Measurements from ENCODE around the gene SPAG6. TPM values are rescaled to one million over a fixed set of nuclear protein-coding genes. Genes with fewer than 3 reads are reported as not detected.

The SPAG6 gene
- total RNA-seq, 1 experiment from 2014 or later, result not detected

- no peak for DNase-seq (ENCODE audit: low read depth)
These were observed 23.2 kb upstream of the SPAG6 start for GRCh38 chr10:22321924-22322640.

- DNase-seq (ENCODE audit: low read depth), result no peak
These were observed 22.6 kb upstream of the SPAG6 start for GRCh38 chr10:22322641-22323160.

GRCh38 chr10:22323538-22324305 is 21.6 kb upstream of the SPAG6 start:
- DNase-seq (ENCODE audit: low read depth), result no peak

DNA sequence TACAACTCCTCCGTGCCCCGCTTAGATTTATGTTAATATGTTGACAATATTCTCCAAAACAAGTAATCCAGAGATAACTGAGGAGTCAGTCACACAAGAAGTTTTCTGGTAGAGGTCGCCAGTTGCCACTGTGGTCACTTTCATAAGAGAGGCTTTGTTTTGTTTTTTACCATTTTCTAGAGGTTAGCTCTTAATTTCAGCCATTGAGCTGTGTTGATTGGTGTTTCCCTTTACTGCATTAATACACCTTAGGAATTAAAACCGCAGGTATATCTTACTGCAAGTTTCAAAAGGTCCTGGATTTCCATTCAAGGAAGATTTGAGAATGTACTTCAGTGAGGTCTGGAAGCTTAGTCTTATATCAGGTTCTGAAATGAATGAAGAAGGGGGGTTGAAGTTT is 20.9 kb upstream of the SPAG6 start:
- no peak for DNase-seq (ENCODE audit: low read depth)

GRCh38 chr10:22324893-22325271 is 20.4 kb upstream of the SPAG6 start:
- no peak for DNase-seq (ENCODE audit: low read depth)

DNA sequence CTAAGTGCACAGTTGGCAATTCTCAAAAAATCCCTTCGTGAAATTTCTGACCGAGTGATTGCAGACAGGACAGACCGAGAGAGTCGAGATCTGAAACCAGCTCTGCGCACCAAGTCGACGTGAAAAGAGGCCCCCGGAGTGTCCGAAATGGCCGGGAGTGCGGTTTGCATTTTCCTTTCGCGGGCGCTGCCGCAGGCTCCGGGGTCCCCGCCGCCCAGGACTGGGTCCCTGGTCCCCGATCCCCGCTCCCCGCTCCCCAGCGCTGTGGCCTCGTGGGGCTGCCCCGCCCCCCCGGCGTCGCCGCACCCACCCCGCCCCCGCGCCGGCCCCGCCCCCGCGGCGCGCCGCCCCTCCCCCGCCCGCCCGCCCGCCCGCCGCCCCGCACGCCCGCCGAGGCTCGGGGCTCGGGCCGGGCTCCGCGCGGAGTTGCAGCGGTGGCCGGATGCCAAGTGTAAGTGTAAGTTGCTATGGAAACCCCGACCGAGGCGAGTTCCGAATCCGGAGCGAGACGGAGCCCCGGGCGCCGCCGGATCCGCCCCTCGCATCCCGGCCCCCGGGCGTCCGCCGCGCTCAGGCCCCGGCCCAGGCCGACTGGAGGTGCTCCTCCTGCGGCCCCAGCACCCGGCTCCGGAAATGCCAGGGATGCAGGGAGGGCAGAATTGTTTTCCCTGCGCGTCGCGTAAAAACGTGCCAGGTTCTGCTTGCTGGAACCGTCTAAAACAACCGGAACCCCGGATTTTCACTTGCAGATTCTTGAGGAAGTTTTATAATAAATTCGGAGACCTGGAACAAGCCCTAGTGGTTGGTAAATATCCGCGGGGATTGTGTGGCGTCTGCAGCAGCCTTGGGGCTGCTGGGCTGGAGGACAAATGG is 19.8 kb upstream of the SPAG6 start:
- peak; percentile 84 for DNase-seq (ENCODE audit: low read depth)

DNA sequence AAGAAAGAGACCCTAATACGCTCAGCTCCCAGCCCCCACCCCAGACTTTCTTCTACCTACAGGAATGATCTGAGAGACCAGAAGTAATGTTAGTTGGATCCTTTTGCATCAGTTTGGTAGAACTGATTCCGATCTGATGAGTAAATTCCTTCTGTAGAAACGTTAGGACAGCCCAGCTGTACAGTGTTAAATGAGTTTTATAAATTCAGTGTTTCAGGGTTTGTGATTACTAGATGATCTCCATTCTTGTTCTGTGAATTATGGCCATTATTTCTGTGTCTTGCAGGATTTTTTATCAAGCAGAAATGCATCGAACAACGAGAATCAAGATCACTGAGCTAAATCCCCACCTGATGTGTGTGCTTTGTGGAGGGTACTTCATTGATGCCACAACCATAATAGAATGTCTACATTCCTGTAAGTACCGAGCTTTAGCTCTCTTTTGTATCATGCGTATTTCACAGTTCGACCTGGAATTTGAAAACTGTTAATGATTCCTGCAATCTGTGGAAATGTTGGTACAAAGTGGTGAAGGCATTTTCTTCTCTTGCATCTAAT is 19.1 kb upstream of the SPAG6 start:
- no peak for DNase-seq (ENCODE audit: low read depth)

DNA sequence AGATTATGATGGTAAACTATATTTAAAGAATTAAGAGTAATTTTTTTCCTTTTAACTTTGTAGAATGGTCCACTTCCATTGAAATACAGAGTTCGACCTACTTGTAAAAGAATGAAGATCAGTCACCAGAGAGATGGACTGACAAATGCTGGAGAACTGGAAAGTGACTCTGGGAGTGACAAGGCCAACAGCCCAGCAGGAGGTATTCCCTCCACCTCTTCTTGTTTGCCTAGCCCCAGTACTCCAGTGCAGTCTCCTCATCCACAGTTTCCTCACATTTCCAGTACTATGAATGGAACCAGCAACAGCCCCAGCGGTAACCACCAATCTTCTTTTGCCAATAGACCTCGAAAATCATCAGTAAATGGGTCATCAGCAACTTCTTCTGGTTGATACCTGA is 16.1 kb upstream of the SPAG6 start:
- no peak for DNase-seq (ENCODE audit: low read depth)

GRCh38 chr10:22332116-22332692 is 13.1 kb upstream of the SPAG6 start:
- DNase-seq (ENCODE audit: low read depth), result no peak

DNA sequence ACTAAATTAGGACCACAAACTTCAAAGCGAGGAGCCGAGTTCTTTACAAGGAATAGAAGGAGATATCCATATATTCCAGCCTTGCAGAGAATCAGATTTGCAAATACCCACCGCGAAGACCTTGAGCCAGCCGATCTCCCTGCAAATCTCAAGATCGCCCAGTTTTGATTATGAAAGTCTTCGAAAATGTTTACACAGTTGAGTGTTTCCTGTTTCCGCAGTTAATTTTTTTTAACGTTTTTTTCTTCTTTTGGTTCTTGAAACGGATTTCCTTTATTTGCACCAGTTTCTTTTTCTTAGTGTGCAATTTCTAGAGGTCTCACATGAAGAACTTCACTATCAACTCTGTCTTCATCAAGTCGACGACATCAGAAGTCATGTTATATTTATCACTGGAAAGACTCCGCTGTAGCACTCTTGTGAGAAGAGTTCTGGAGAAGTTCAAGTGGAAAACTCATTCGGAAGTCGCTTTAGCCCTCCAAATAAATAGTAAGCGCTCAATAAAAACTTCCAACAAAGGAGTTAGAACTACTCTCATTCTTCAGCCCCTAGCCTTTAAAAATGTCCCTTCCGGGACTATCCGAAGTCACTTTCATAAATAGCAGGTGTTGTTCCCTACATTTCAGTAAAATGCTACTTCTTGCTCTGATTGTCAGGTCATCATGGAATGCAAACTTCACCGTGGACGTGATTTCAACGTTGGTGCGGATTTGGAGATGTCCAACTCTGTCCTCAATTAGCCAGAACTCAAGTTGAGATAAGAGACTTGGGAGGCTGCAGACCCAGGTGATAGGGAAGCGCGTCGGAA is 11.9 kb upstream of the SPAG6 start:
- no peak for DNase-seq (ENCODE audit: low read depth)

DNA sequence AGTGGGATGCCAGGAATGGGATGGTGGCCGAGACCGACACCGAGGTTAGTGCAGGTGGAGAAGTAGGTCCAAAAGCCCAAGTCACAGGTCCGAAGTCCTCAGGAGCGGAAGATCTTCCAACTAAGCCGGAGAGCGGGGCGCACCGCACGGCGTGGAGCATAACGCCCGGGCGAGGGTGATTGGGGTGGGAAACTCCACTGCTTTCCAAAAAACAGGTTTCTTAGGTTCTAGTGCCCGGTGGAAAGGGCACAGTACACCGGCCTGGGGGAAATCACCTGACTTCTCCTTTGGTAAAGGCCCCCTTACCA is 11.4 kb upstream of the SPAG6 start:
- no peak for DNase-seq (ENCODE audit: low read depth)

GRCh38 chr10:22334414-22335172 is 10.7 kb upstream of the SPAG6 start:
- DNase-seq (ENCODE audit: low read depth), result no peak

DNA sequence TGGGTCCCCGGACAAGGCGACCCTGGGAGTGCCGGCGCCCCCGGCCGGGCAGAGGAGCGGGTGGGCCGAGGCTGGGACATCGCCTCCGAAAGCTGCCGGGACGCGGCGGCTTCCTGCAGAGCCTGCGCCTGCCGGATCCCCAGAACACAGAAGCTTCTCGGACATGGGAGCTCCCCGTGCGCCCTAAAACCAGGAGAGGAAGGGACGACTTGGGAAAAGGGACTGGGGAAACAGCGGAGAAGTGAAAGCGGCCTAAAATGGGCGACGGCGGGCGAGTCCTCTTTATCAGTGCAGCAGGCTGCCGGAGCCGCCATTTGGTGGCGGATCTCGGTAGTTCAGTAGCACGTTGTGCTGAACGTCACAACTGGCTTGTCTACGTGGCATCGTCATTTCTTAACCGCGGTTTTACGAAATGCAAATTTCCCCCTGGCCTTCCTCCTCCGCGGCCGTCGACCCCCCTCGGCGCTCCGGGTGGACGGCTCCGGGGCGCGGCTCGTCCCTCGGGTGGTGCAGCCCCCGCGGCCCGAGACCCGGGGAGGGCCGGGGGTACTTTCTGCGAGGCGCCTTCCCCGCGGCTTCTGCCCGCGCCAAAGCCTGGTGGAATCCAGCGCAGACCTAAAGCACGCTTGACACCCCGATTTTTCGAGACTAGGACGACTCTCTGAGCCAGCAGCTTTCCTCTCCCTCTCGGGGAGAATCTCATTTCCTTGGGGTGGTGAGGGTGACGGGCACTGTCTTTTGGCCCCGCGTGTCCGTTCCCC is 9.9 kb upstream of the SPAG6 start:
- DNase-seq (ENCODE audit: low read depth), result no peak

DNA sequence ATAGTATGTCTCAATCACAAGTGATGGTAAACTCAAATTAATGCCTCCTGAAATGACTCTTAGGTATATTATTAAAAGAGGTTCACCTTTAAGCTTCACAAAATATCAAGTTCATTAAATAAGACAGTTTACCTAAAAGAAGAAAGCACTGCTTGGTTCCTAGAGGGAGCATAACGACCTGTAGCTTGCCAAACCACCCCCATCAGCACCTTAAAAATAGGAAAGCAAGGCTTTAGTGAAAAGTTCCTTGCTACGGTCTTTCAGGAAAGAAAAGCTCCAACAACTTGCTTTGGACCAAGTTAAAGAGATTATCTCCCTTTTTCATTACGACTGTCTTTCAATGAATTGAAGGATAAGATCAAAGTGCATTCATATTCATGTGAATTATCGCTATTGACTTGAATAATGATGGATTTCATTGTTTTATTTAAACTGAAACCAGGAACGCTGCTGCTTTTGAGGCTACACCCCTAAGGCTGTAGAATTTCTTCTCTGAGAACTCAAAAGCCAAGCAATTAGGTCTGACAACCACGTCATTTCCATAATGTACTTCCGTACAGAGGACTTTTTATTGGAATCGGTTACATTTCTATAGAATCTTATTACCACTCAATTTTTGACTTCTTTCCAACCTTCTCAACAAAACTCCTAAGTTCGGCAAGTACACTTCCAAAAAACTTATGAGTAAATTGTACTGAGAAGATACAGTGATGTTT is 7.0 kb upstream of the SPAG6 start:
- no peak for DNase-seq (ENCODE audit: low read depth)

GRCh38 chr10:22338931-22339330 is 6.4 kb upstream of the SPAG6 start:
- DNase-seq (ENCODE audit: low read depth), result no peak

GRCh38 chr10:22339761-22340328 is 5.5 kb upstream of the SPAG6 start:
- DNase-seq (ENCODE audit: low read depth), result no peak

DNA sequence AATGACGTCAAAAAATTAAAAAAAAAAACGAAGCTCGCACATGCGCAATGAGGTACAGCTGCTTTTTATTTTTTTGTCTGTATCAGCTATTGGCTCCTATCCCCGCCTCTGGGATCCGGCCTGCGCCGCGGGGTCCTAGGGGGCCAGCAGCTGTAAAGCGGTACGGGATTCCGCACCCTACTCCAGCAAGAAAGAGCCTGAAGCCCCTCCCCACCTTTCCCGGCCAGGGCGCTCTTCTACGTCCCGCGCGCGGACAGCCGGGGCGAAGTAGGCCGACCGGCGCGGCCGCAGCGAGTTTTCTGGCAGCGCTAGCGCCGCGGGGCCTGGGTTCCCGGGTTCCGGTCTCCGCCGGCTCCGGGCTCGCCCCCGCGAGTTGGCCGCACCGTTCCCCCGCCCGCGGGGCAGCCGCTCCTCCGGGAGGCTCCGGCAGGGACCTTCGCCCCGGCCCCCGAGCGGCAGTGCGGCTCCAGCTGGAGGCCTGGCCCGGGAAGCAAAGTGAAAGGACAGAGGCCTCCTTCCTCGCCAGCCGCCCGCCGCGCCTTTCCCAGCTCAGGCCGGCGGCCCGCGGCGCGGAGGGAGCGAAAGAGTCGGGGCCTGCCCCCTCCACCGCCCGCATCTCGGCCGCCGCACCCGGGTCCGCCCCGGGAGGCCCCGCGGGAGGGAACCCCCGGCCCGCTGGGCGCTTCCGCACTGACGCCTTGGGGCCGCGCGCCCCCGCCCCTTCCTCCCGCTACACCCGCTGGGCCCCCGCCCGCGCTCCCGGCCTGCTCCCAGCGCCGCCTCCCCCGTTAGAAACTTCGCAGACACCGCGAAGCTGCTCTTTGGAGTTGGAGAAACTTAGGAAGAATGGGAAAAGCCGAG is 4.7 kb upstream of the SPAG6 start:
- DNase-seq (ENCODE audit: low read depth), result peak; percentile 80
